Smooth muscle cell (in vitro differentiated cells): ENCODE results near the gene IDH3A. TPM values are rescaled to one million over a fixed set of nuclear protein-coding genes. Genes with fewer than 3 reads are reported as not detected.

Experiments
- DNase-seq: peaks from one replicate; lab custom pipeline; 2025; ENCODE audit not compliant: unreplicated experiment; lab: John Stamatoyannopoulos, UW
- H2AFZ ChIP-seq: fragments of 200-600 bp; sonication (generic); 2 replicates; pipeline ENCODE4 v1.6.0; 2016; ENCODE audit warnings: antibody characterized with exemption, low read depth, mild to moderate bottlenecking
- H3F3A ChIP-seq: fragments of 200-600 bp; sonication (generic); 2 replicates; pipeline ENCODE4 v1.6.0; 2017; ENCODE audit warnings: antibody characterized with exemption, low read depth
- H3K27ac ChIP-seq: fragments of 200-600 bp; sonication (generic); 2 replicates; pipeline ENCODE4 v1.5.1; 2016; ENCODE audit warnings: low read depth, mild to moderate bottlenecking
- H3K27me3 ChIP-seq: fragments of 200-600 bp; sonication (generic); 2 replicates; pipeline ENCODE4 v1.6.1; 2016; ENCODE audit warnings: low read depth, mild to moderate bottlenecking
- H3K36me3 ChIP-seq: fragments of 200-600 bp; sonication (generic); 2 replicates; pipeline ENCODE4 v1.5.1; 2016; ENCODE audit warnings: low read depth
- H3K4me1 ChIP-seq: fragments of 200-600 bp; sonication (generic); 2 replicates; pipeline ENCODE4 v1.5.1; 2016; ENCODE audit warnings: low read depth
- H3K4me2 ChIP-seq: fragments of 200-600 bp; sonication (generic); 2 replicates; pipeline ENCODE4 v1.6.0; 2016; ENCODE audit warnings: mild to moderate bottlenecking
- H3K4me3 ChIP-seq: fragments of 200-600 bp; sonication (generic); 2 replicates; pipeline ENCODE4 v1.5.1; 2016; ENCODE audit warnings: mild to moderate bottlenecking
- H3K79me2 ChIP-seq: fragments of 200-600 bp; sonication (generic); 2 replicates; pipeline ENCODE4 v1.6.0; 2016; ENCODE audit warnings: low read depth, mild to moderate bottlenecking
- H3K9ac ChIP-seq: fragments of 200-600 bp; sonication (generic); 2 replicates; pipeline ENCODE4 v1.6.0; 2016; ENCODE audit warnings: low read depth
- H3K9me3 ChIP-seq: fragments of 200-600 bp; sonication (generic); replicated peaks from 2 replicates; pipeline ENCODE4 v1.5.1; 2016; ENCODE audit warnings: low read depth
- H4K20me1 ChIP-seq: fragments of 200-600 bp; sonication (generic); 2 replicates; pipeline ENCODE4 v1.6.0; 2016; ENCODE audit warnings: low read depth
- CTCF ChIP-seq: fragments of 200-600 bp; sonication (generic); IDR thresholded peaks from 2 replicates; pipeline ENCODE4 v1.5.1; 2017; ENCODE audit warnings: borderline replicate concordance, mild to moderate bottlenecking, antibody characterized with exemption; ENCODE audit not compliant: insufficient read depth, poor library complexity, severe bottlenecking
- WGBS: methylation state at CpG from one replicate; pipeline ENCODE4 v1.1.7; 2016; ENCODE audit warnings: low lambda C conversion rate; 5-methylcytosine and 5-hydroxymethylcytosine counted together
- polyA plus RNA-seq: library from polyadenylated mRNA; unstranded; fragments of >200 nt; fragmentation: Nextera tagmentation; extraction: Ambion mirVana; gene quantifications from 2 replicates; pipeline ENCODE4 v1.2.1, GENCODE V29; 2016
- total RNA-seq: library from RNA; depleted of rRNA; stranded (reverse); fragments of >200 nt; gene quantifications from 2 replicates; pipeline ENCODE4 v1.2.3, GENCODE V29; 2014

IDH3A gene
- total and polyA plus RNA-seq, 2 experiments from 2014 or later: 31.3 to 56.9 TPM

GRCh38 chr15:78139578-78139977 is 9.6 kb upstream of the IDH3A start:
- H2AFZ ChIP-seq: no peak overlapping the region
- H3K27me3 ChIP-seq: no peaks in the 10 kb centered on the region
- no peaks in the 10 kb centered on the region for H3F3A ChIP-seq
- no peak for TF ChIP-seq CTCF
- no peaks in the 10 kb centered on the region for H3K36me3 ChIP-seq
- no peaks in the 10 kb centered on the region for H3K79me2 ChIP-seq
- H3K9me3 ChIP-seq: no peaks in the 10 kb centered on the region
- H3K9ac ChIP-seq: no peak overlapping the region
- DNase-seq: no peak
- no peak overlapping the region for H3K4me2 ChIP-seq
- WGBS: 97% methylated on average over 5 of the region's 5 CpGs
- H3K27ac ChIP-seq: no peak overlapping the region
- no peaks in the 10 kb centered on the region for H3K4me1 ChIP-seq
- no peaks in the 10 kb centered on the region for H4K20me1 ChIP-seq
- H3K4me3 ChIP-seq: no peak overlapping the region

DNA sequence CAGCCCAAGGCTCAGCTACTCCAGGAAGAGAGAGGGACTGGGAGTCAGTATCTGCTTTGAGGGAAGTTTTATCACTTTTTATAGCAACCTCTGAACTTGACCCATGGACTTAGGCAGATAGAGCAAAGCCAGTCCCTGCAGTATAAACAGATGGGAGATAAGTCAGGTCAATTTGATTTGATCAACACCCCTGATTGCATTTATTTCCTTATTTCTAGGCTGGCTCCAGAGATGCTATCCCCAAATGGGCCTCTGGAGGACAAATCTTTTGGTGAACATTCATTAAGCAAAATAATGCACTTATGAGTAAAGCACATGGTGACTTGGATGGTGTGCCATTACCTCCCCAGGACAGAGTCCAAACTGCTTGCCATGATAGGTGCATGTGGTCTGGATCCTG is 8.9 kb upstream of the IDH3A start:
- H3K27me3 ChIP-seq: no peaks in the 10 kb centered on the region
- no peaks in the 10 kb centered on the region for H4K20me1 ChIP-seq
- no peak overlapping the region for H3K27ac ChIP-seq
- H2AFZ ChIP-seq: no peak overlapping the region
- TF ChIP-seq CTCF: no peak
- H3K4me3 ChIP-seq: no peak overlapping the region
- no peaks in the 10 kb centered on the region for H3F3A ChIP-seq
- no peaks in the 10 kb centered on the region for H3K79me2 ChIP-seq
- no peak overlapping the region for H3K4me2 ChIP-seq
- no peak overlapping the region for H3K9ac ChIP-seq
- H3K36me3 ChIP-seq: no peaks in the 10 kb centered on the region
- DNase-seq: no peak
- H3K9me3 ChIP-seq: no peaks in the 10 kb centered on the region
- H3K4me1 ChIP-seq: no peaks in the 10 kb centered on the region

DNA sequence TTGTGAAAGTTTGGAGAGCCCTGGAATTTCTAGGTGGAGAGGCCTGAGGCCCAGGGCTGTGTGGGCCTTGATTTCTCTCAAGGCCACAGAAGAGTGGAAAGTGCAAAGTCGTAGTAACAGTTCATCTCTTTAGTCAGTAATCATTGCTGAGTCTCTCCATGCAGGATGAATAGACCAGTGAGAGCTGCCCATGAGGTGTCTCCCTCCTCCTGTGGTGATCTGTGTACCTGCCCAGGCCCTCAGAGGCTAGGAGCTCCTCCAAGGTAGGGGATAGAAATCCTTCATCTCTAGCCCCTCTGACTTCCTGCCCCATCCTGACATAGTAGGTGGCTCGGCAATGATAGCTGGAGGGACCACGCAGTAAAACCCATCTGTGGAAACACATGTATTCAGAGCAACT is 6.8 kb upstream of the IDH3A start:
- 93% methylated on average over 3 of the region's 3 CpGs for WGBS
- no peaks in the 10 kb centered on the region for H3K9me3 ChIP-seq
- no peak overlapping the region for H3K4me3 ChIP-seq
- no peak overlapping the region for H3K9ac ChIP-seq
- no peak for DNase-seq
- no peak overlapping the region for H3K27ac ChIP-seq
- H2AFZ ChIP-seq: no peak overlapping the region
- no peaks in the 10 kb centered on the region for H3F3A ChIP-seq
- H3K27me3 ChIP-seq: no peaks in the 10 kb centered on the region
- H3K36me3 ChIP-seq: no peaks in the 10 kb centered on the region
- no peak overlapping the region for H3K4me2 ChIP-seq
- TF ChIP-seq CTCF: no peak
- no peaks in the 10 kb centered on the region for H3K79me2 ChIP-seq
- no peaks in the 10 kb centered on the region for H3K4me1 ChIP-seq
- no peaks in the 10 kb centered on the region for H4K20me1 ChIP-seq

DNA sequence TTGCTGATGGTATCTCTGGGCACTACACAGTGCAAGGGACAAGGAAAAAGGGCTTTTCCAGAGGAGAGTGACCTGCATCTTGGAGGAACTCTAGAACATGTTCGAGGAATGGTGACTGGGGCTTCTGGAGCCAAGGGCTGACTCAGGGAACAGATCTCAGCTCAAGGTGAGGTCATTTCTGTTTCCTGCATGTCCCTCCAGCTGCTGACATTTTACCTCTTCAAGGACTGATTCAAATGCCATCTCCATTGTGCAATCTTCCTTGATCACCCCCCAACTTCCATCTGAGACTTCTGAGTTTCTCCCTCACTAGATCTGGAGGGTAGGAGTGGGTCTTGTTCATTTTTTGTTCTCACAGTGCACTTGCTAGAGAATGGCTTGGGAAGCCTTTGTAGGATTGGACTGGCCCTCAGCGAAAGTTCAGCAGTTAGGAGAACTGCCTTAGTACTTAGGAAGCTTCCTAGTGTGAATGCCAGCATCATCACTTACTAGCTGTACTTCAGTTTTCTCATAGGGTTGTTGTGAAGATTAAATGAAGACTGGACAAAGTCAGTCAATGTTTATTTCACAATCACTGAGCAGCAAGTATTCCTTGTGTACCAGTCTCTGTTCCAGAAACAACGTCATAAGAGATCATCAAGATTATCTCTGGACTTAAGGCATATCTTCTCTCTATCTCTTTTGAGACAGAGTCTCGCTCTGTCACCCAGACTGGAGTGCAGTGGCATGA is 2.6 kb upstream of the IDH3A start:
- H3F3A ChIP-seq: no peaks in the 10 kb centered on the region
- peaks cover 13% of the 10 kb centered on the region for H3K4me1 ChIP-seq
- DNase-seq: no peak
- H3K9ac ChIP-seq: no peak overlapping the region
- no peaks in the 10 kb centered on the region for H3K36me3 ChIP-seq
- H3K79me2 ChIP-seq: peaks cover 21% of the 10 kb centered on the region
- no peak for TF ChIP-seq CTCF
- H3K9me3 ChIP-seq: no peaks in the 10 kb centered on the region
- H3K27ac ChIP-seq: no peak overlapping the region
- no peaks in the 10 kb centered on the region for H3K27me3 ChIP-seq
- H3K4me2 ChIP-seq: no peak overlapping the region
- no peak overlapping the region for H3K4me3 ChIP-seq
- H2AFZ ChIP-seq: no peak overlapping the region
- H4K20me1 ChIP-seq: peaks cover 13% of the 10 kb centered on the region
- WGBS: 82% methylated on average over 4 of the region's 4 CpGs
